DMS114 treated with DMSO at 0.1 percent for 48 hours (cell line): Measurements from ENCODE around the gene SPAG7.
A peak's percentile ranks its signal among the peaks of the same experiment; 100 is the strongest.

Experiments
- DNase-seq: peaks from one replicate; lab custom pipeline; 2025; ENCODE audit not compliant: unreplicated experiment; lab: John Stamatoyannopoulos, UW

SPAG7 gene, protein sequence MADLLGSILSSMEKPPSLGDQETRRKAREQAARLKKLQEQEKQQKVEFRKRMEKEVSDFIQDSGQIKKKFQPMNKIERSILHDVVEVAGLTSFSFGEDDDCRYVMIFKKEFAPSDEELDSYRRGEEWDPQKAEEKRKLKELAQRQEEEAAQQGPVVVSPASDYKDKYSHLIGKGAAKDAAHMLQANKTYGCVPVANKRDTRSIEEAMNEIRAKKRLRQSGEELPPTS

DNA sequence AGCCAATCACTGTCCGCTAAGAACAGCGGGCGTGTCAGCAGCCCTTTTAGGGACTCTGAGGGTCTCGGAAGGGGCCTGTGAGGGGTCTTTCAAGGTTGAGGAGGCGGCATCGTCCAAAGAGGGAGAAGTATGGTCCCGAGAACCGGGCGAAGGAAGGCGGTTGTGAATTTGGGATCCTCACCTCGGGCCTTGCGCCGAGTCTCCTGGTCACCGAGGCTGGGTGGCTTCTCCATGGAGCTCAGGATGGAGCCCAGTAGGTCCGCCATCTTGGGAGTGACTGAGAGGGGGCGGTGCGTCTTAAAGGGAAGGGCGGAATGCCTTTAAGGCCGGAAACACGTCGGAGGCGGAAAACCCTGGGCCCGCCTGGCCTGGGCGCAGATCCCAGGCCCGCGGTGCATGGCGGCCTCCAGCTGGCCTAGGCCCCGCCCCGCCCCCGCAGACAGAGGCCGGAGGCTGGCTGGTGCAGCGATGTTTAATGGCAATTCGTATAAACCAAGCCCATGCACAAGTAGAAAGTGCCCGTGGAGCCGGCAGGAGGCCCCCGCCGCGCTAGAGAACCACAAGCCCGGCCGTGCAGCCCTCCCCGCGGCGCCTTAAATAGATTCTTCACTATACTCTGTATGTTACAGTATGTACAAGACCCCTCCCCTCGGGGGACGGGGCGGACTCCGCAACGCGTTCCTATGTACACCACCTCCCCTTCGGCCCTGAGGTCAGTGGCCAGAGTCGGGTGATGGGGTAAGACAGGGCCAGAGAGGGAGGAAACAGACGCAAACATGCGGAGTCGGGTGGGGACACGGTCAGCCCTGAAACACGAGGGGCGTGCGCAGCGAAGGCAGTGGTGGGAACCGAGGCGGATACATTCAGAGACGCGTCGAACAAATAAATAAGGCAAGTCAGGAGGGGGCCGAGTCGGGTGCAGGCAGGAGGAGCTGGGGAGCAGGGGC is at the start of gene SPAG7:
TSS of gene SPAG7 (minus strand) at position 279 of the 947 bp plus-strand sequence. CDS start at position 266, 13 bp downstream.
- DNase-seq = peak; percentile 56

DNA sequence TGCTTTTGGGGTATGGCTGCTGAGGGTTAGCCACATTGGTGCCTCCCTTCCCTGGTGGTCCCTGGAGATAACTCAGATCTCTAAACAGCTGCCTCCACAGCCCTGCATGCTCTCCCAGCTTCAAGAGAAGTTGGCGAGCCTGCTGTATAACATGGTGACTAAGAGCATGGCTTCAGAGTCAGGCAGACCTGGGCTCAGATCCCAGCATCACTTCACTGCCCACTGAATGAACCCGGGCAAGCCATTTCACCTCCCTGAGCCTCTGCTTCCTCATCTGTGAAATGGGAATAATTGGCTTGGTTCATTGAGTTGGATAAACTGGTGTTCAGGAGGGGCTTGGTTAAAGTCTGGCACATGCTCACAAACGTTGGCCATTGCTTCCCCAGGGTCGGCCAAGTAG is 46.7 kb upstream of the SPAG7 start:
- DNase-seq = no peak

DNA sequence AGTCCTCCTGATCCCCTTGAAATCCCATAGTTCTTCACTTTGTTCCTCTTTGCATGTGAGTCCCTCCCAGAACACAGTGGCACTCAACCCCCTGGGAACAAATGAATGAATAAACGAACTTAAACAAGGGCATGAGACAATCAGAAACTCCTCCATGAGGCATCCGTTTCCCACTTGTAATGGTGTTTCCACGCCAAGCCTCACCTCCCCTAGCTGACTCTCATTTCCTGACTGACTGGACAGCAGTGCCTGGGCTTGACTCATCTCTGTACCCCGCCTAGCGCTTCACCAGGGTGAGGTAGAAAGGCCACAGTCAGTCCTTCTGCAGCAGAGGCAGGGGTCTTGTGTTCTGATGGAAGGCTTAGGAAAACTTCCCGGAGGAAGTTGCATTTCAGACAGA is 44.3 kb upstream of the SPAG7 start:
- no peak for DNase-seq

DNA sequence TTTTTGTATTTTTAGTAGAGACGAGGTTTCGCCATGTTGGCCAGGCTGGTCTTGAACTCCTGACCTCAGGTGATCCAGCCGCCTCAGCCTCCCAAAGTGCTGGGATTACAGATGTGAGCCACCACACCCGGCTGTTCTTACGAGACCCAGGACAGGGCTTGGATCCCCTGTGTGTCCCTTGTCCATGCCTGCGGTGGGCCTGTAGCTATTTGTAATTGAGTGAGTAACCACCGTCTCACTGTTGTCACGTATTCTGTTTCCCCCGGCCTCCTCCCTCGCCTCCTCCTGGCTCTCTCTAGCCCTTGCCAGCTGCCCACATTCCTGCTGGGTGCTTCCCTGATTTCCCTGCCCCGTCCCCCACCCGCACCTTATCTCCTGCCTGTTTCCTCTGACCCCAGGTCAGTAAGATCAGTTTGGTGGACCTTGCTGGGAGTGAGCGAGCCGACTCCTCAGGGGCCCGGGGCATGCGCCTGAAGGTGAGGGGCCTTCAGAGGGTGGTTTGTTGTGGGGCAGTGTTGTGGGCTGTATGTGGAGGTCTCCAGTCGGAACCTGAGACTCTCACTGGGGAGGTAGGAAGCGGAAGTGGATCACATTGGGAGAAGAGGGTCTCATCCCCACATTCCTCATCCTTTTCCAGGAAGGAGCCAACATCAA is 35.7 kb upstream of the SPAG7 start:
- DNase-seq = no peak

DNA sequence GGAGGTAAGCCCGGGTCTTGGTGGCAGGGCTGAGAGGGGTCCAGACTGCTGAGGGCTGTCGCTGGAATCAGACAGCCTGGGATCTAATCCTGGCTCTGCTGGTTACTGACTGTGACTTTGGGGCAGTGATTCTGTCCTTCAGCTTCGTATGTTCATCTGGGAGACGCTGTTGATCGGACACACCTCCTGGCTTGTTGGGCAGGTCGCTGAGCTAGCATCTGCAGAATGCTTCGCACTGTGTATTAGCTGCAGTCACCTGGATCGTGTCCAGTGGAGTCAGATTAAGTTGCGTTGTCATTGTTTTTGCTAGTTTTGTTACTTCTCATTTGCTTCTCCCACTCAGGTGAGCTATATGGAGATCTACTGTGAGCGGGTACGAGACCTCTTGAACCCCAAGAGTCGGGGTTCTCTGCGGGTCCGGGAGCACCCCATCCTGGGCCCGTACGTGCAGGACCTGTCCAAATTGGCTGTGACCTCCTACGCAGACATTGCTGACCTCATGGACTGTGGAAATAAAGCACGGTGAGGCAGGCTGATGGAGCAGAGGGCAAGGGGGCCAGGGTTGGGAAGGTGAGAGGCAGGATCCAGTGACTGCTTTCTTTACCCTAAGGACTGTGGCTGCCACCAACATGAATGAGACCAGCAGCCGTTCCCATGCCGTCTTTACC is 34.6 kb upstream of the SPAG7 start:
- no peak for DNase-seq

DNA sequence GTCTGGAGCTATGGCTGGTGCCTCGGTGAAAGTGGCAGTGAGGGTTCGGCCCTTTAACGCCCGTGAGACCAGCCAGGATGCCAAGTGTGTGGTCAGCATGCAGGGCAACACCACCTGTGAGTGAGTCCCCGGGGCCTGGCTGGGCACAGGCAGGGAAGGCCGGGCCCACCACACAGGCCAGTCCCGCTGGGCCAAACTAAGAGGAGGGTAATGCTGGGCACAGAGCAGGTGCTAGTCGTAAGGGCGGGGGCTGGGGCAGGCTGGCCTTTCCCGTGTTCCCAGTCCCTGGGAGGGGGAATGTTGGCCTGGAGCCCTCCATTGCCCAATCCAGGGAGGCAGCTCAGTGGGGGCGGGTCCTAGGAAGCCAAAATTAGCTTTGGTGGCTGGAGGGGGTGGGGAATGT is 32.6 kb upstream of the SPAG7 start:
- no peak for DNase-seq

DNA sequence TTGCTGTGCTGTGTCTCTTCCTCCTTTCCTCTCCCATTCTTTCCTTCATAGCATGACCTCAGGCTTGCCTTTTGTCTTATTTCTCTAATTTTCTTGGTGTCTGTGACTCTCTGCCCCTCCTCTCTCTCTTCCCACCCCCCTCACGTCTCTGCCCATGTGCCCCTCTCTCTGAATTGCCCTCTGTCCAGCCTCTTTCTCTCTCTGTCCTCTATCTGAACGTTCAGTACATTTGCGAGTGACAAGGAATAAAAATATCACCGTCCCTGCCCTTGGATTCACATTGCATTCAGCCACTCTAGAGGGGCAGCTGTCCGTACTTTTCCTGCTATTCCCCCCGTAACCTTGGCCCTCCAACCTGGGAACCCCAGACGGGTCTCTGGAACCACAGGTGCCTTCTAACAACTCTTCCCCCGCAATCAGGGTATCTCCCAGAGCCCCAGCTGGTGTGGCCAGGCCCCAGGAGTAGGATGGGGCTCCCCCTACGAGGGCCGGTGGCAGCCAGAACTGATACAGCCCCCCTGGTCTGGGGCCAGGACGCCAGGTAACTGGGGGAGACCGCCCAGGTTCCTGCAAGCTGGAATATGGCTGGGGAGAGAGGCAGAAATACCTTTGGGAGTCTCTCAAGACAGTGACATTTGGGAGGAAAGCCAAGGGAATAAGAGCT is 31.9 kb upstream of the SPAG7 start:
- DNase-seq = no peak

DNA sequence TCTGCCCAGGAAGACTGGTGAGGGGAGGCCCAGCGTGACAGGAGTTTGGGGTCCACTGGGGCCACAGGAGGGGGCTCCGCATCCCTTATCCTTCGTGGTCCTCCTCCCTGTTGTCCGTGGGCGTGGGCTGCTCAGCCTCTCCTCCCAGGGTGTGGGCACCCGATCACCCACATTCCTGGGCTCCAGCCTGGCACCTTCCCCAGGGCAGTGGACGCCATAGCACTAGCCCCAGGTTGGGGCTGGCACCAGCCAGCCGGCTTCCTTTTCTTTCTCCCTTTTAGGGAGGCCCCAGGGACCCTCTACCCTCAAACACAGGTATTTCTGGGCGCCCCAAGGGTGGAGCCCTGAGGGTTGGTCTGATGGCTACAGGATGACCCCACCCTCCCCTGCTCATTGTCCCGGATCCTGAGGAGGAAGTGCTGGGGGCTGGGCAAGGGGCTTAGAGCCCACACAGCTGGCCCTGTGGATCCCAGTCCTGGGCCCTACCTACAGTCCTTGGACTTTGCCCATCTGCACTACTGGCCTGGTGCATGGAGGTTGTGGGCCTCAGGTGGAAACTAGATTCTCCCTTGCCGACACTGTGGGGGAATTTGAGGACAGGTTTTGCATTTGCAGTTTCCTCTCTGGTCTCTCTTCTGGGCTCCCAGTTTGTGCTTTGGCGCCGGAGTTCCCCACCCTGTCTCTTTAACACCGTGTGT is 31.3 kb upstream of the SPAG7 start:
- DNase-seq = no peak

DNA sequence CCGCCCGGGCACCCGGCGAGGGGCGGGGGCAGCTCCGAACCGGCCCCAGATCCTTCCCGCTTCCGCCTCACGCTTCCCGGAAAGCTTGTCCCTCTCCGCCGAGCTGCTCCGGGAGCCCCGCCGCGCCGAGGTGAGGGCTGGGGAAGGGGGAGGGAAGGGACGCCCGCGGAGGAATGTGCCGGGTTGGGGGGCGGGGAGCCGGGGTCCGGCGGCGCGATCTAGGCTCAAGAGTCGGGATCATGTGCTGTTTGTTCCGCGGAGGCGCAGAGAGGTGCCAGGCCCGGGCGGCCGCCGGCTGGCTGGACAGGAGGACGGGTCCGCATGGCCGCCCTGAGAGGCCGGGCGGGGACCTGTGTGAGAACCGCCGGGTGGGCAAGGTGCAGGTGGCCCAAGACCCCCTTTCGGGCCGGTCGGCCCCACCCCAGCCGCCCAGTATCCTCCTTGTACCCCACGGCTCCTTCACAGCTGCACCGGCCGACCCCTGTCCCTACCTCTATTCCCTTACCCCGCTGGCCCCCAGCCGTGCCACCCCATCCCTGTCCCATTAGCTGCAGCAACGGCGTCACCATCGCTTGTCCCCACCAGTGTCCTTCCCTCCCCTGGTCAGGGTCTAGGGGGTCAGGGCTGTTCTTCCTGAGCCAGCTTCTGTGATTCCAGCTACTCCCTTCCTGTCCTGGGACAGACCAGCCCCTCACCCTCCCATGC is 30.6 kb upstream of the SPAG7 start:
- no peak for DNase-seq

DNA sequence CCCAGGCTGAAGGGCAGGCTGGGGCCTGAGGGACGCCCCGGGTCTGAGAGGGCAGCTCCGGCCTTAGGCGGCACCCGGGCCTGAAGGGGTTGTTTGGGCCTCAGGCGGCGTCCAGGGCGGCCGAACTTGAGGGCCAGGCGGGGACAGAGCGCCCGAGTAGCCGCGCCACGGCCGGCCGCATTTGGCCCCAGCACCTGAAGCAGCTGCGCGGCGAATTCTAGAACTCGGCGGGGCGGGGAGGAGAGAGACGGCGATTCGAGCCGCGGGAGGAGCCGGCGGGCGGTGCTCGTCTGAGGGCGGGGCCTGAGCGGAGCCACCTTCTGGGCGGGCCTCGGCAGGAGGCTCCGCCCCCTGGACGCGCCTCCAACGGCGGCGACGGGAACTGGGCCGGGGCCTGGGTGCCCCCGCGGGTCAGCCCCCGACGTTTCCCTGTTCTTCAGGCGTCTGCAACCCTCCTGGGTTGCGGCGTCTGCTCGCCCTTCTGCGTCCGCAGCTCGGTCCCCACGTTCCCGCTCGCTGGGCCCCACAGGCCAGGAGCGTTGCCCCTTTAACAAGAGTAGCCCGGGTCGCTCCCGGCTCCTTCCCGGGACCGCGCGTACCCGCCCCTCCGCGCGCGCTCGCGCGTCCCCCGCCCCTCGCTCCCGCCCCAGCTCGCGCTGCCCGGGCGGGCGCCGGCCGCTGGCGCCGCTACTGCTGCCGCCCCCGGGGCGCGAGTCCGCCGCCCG is 29.8 kb upstream of the SPAG7 start, which contains the start of the genes INCA1 and KIF1C:
TSS of gene INCA1 (minus strand) at position 221 of the 725 bp plus-strand sequence. CDS start 3,085 bp downstream, outside the sequence.
TSS of gene KIF1C (plus strand) at position 649 of the 725 bp plus-strand sequence. CDS start 2,297 bp downstream, outside the sequence.
- DNase-seq = peak; percentile 70

DNA sequence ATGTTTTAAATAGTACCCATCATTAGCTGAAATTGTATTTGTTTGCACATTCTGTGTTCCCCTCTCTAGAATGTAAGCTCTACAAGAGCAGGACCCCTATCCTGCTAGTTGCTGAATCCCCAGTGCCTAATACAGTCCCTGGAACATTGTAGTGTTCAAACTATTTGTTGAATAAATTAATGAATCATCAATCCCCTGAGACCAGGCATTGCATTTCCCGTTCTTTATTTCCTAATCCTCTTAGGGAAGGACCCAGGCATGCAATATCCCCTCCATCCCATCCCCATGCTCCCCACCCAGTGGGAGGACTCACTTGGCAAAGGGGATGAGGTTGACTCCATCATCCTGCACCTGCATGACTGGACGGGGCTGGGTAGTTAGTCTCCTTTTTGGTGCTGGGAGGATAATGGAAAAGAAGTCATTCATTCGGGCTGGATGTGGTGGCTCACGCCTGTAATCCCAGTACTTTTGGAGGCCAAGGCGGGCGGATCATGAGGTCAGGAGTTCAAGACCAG is 26.5 kb upstream of the SPAG7 start:
- DNase-seq = no peak

DNA sequence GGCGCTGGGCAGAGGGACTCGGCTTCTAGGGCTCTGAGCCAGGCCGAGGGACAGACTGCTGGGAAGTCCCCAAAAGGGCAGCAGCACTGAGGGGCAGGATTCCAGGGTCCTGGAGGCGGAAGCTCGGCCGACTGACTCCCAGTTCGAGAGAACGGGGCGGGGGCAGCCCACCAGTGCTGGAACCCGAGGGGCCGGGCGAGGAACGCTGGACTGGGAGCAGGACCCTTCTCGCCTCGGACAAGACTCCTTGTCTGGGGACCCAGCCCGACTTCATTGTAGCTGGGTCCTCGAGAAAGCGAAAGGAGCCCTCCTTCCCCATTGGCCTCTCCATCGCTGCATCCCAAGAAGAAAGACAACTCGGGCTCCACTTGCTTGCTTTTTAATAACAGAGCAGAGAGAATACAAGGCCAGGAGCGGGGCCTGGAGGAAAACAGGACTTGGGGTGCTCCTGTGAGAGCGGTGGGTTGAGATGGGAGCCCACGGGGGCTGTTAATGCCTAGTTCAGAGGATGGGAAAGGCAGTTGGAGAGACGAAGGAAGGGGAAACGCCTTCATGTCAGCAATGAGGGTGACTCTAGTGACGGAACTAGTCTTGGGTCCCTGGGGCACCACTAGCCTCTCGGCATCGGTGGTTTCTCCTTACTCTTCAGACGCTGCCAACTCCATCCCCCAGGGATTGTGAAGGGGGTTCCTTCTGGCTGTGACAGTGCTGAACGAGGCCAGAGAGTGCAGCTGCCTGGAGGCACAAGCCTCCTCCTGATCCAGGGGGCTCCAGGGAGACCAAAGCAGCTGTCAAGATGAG is 20.4 kb upstream of the SPAG7 start:
- no peak for DNase-seq

DNA sequence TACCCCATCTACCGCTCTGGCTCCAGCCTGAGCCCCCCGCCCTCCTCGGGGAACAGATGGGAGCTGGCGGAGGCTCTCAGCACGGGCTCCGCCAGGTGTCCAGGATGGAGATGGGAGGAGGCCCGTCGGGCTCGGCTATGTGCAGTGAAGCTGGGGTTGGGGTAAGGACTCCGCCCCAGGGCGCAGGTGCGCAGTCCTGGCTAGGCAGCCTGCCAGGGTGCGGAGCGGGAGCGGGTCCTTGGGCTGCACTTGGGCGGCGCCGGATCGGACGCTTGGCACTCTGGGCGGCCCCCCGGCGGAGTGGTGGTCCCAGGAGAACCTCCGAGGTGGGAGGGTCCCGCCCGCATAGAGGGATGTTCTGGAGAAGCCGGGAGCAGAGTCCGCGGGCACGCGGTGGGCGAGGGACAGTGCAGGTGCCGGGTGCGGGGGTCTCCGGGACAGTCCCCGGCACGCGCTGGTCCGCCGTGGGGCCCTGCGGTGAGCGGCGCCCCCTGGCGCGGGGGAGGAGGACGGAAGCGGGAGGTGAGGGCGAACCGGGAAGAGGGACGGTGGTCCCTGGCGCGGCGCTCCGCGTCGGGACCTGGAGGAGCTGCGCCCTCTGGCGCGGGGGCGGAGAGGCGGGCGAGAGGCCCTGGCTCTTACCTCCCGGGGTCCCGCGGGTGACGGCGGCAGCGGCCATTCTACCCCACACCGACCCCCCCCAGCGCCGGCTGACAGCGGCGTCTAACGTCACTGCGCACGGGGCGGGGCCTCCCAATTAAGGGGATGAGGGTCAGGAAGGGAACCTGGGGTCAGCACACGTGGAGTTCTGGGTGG is 19.5 kb upstream of the SPAG7 start, which contains the start of gene CAMTA2:
TSS of gene CAMTA2 (minus strand) at position 725 of the 816 bp plus-strand sequence. CDS start 1,453 bp downstream, outside the sequence.
- peak; percentile 61 for DNase-seq

DNA sequence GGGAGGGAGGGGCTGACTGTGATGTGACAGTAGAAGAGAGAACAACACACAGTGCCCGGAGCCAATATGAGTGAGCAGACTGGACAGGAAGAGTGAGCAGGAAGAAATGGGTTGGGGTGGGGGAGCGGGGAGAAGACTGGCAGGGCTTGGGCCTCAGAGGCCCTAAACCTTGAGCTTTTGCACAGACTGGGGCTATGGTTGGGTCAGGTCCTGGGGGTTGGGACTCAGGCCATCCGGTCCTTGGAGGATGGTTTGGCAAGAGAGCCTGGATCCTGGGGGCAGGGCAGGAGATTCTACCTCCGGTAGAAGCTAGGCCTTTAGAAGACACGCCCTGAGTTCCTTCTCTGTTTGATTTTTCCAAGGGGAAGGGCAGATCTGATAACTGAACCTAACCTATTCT is 18.8 kb upstream of the SPAG7 start:
- no peak for DNase-seq

DNA sequence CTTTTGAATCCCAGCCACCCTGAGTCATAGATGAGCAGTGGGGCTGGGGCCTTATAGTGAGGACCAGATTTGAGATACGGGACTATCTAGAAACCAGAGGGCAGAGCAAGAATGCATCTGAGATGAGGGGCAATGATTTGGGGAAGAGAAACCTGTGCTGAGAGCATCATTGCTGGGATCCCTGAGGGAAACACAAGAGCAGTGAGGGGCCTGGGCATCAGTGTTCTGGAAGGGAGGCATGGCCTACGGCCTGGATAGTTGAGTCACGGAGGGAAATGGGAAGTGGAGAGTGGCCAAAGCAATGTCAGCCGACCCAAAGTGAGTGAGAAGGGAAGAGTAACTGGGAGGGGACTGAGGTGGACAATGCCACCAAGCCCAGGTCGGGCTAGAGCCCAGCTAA is 14.7 kb upstream of the SPAG7 start:
- no peak for DNase-seq

DNA sequence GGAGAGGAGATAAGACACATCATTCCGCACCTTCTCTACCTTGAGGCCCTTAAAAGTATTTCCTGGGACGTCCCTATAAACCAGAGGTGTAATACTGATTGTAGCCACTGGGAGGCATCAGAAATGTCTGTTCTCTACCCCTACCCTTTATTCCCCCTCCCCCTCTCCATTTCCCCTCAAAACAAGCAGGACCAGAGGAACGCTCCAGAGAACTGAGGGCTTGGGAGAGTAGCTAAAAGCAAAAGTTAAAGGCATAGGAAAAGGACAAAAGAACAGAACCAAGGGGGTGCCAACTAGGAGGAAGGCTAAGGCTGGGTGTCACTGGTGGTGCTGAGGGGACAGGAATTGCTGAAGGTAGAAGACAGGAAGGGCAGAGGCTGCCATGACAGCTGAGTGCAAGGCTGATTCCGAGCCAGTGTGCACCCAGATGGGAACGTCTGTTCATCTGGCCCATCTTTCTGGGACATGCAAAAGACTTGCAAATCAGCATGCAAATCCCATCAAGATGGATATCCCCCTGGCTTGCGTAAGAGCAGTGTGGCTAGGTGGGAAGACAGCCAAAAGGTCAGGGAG is 13.1 kb upstream of the SPAG7 start:
- DNase-seq = peak; percentile 17
